H9 (cell line): ENCODE measurements around the gene HIGD2A. TPM values are rescaled to one million over a fixed set of nuclear protein-coding genes. Genes with fewer than 3 reads are reported as not detected.

ENCODE experiments used
- DNase-seq: peaks from one replicate; pipeline ENCODE4 v3.0.0-alpha.2; 2017
- H2AFZ ChIP-seq: one replicate; pipeline ENCODE4 v1.6.1; 2013; ENCODE audit warnings: mild to moderate bottlenecking, low read length, control low read depth, moderate library complexity
- H2AK5ac ChIP-seq: 2 replicates; pipeline ENCODE4 v1.6.1; 2013; ENCODE audit warnings: low read length, control low read depth, mixed read lengths; ENCODE audit not compliant: insufficient read length
- H2BK120ac ChIP-seq: one replicate; pipeline ENCODE4 v1.6.1; 2013; ENCODE audit warnings: low read depth, mild to moderate bottlenecking, low read length, control low read depth, inconsistent platforms; ENCODE audit not compliant: poor library complexity, severe bottlenecking
- H2BK12ac ChIP-seq: 2 replicates; pipeline ENCODE4 v1.6.1; 2013; ENCODE audit warnings: low read length, control low read depth, mixed read lengths, low read depth; ENCODE audit not compliant: insufficient read length
- H2BK15ac ChIP-seq: 2 replicates; pipeline ENCODE4 v1.6.1; 2013; ENCODE audit warnings: low read depth, low read length, control low read depth
- H2BK20ac ChIP-seq: one replicate; pipeline ENCODE4 v1.6.1; 2013; ENCODE audit warnings: low read depth, mild to moderate bottlenecking, low read length, control low read depth, inconsistent platforms; ENCODE audit not compliant: poor library complexity, severe bottlenecking
- H2BK5ac ChIP-seq: 2 replicates; pipeline ENCODE4 v1.6.1; 2013; ENCODE audit warnings: low read length, control low read depth, mixed read lengths; ENCODE audit not compliant: insufficient read length
- H3K14ac ChIP-seq: 2 replicates; pipeline ENCODE4 v1.6.1; 2013; ENCODE audit warnings: low read length, control low read depth; ENCODE audit not compliant: insufficient read depth
- H3K18ac ChIP-seq: 2 replicates; pipeline ENCODE4 v1.6.1; 2013; ENCODE audit warnings: low read depth, mild to moderate bottlenecking, mixed read lengths, low read length, control low read depth; ENCODE audit not compliant: insufficient read length
- H3K23ac ChIP-seq: 2 replicates; pipeline ENCODE4 v1.6.1; 2013; ENCODE audit warnings: low read length, control low read depth, mixed read lengths, low read depth; ENCODE audit not compliant: insufficient read length
- H3K23me2 ChIP-seq: 2 replicates; pipeline ENCODE4 v1.6.1; 2013; ENCODE audit warnings: low read depth, mild to moderate bottlenecking, mixed read lengths, low read length, control low read depth; ENCODE audit not compliant: insufficient read length, poor library complexity, severe bottlenecking
- H3K27ac ChIP-seq: 2 replicates; pipeline ENCODE4 v1.5.1; 2013; ENCODE audit warnings: low read length, control low read depth, mixed read lengths, low read depth; ENCODE audit not compliant: insufficient read length
- H3K27me3 ChIP-seq: 2 replicates; pipeline ENCODE4 v1.6.1; 2013; ENCODE audit warnings: low read length, control low read depth, inconsistent platforms; ENCODE audit not compliant: insufficient read depth
- H3K4ac ChIP-seq: 2 replicates; pipeline ENCODE4 v1.6.1; 2013; ENCODE audit warnings: low read depth, mild to moderate bottlenecking, control low read depth, inconsistent platforms, low read length, moderate library complexity
- H3K4me1 ChIP-seq: 2 replicates; pipeline ENCODE4 v1.6.1; 2013; ENCODE audit warnings: low read length, control low read depth, inconsistent platforms; ENCODE audit not compliant: insufficient read depth
- H3K4me2 ChIP-seq: 2 replicates; pipeline ENCODE4 v1.6.1; 2013; ENCODE audit warnings: low read length, control low read depth, mixed read lengths; ENCODE audit not compliant: insufficient read length, insufficient read depth
- H3K56ac ChIP-seq: 2 replicates; pipeline ENCODE4 v1.6.1; 2013; ENCODE audit warnings: low read depth, mild to moderate bottlenecking, mixed read lengths, low read length, control low read depth; ENCODE audit not compliant: insufficient read length
- H3K79me1 ChIP-seq: 2 replicates; pipeline ENCODE4 v1.6.1; 2013; ENCODE audit warnings: low read depth, mild to moderate bottlenecking, moderate library complexity, low read length, control low read depth, inconsistent platforms; ENCODE audit not compliant: insufficient read depth, poor library complexity, severe bottlenecking
- H3K79me2 ChIP-seq: 2 replicates; pipeline ENCODE4 v1.6.1; 2013; ENCODE audit warnings: low read length, control low read depth, inconsistent platforms; ENCODE audit not compliant: insufficient read depth
- H3K9ac ChIP-seq: 2 replicates; pipeline ENCODE4 v1.6.1; 2013; ENCODE audit warnings: low read length, control low read depth, mixed read lengths; ENCODE audit not compliant: insufficient read length; ENCODE audit errors: extremely low read depth
- H3K9me3 ChIP-seq: one replicate; pipeline ENCODE4 v1.6.1; 2013; ENCODE audit warnings: low read depth, low read length, inconsistent platforms; ENCODE audit not compliant: control insufficient read depth
- H3T11ph ChIP-seq: one replicate; pipeline ENCODE4 v1.6.1; 2013; ENCODE audit warnings: mild to moderate bottlenecking, low read length, control low read depth, inconsistent platforms
- H4K20me1 ChIP-seq: one replicate; pipeline ENCODE4 v1.6.1; 2013; ENCODE audit not compliant: control insufficient read depth, insufficient read length, insufficient read depth
- H4K5ac ChIP-seq: 2 replicates; pipeline ENCODE4 v1.6.1; 2013; ENCODE audit warnings: low read depth, mild to moderate bottlenecking, mixed read lengths, low read length, control low read depth; ENCODE audit not compliant: insufficient read length
- H4K8ac ChIP-seq: replicated peaks from 2 replicates; pipeline ENCODE4 v1.6.1; 2013; ENCODE audit warnings: low read length, control low read depth, mixed read lengths, low read depth; ENCODE audit not compliant: insufficient read length
- H4K91ac ChIP-seq: 2 replicates; pipeline ENCODE4 v1.6.1; 2013; ENCODE audit warnings: low read depth, mild to moderate bottlenecking, moderate library complexity, mixed read lengths, low read length, control low read depth; ENCODE audit not compliant: insufficient read length
- H3K27ac Mint-ChIP-seq, 3 experiments: 2 replicates in 2 of 3; 3 replicates in 1 of 3; pipeline ENCODE4 v1.8.0; 2020 to 2021; ENCODE audit warnings: mixed read lengths in 3 of 3, mild to moderate bottlenecking in 1 of 3, moderate library complexity in 1 of 3
- H3K27me3 Mint-ChIP-seq: 2 replicates; pipeline ENCODE4 v1.8.0; 2021; ENCODE audit warnings: low read depth, mild to moderate bottlenecking, moderate library complexity, mixed read lengths
- H3K36me3 Mint-ChIP-seq, 3 experiments: 2 replicates in 2 of 3; 3 replicates in 1 of 3; pipeline ENCODE4 v1.8.0; 2020 to 2021; ENCODE audit warnings: low read depth in 3 of 3, mixed read lengths in 3 of 3; ENCODE audit not compliant: insufficient read depth in 1 of 3
- H3K4me1 Mint-ChIP-seq, 2 experiments: 2 replicates each; pipeline ENCODE4 v1.8.0; 2020; ENCODE audit warnings: mixed read lengths in 2 of 2
- H3K4me3 Mint-ChIP-seq, 2 experiments: 2 replicates in 1 of 2; 3 replicates in 1 of 2; pipeline ENCODE4 v1.8.0; 2020 to 2021; ENCODE audit warnings: mild to moderate bottlenecking in 2 of 2, mixed read lengths in 2 of 2, moderate library complexity in 1 of 2
- H3K9me3 Mint-ChIP-seq, 2 experiments: 2 replicates in 1 of 2; 3 replicates in 1 of 2; pipeline ENCODE4 v1.8.0; 2020; ENCODE audit warnings: mild to moderate bottlenecking in 2 of 2, mixed read lengths in 2 of 2, moderate library complexity in 1 of 2
- WGBS: extraction: QIAGEN DNeasy Blood & Tissue Kit; methylation state at CpG from one replicate; pipeline ENCODE4 v1.1.7; 2013; ENCODE audit warnings: missing lambda C conversion rate, low lambda C conversion rate, mixed read lengths; ENCODE audit not compliant: insufficient read length; ENCODE audit errors: extremely low coverage; 5-methylcytosine and 5-hydroxymethylcytosine counted together
- total RNA-seq: library from RNA; stranded (reverse); gene quantifications from 2 replicates; pipeline ENCODE4 v1.2.1, GENCODE V29; 2021
- TF ChIP-seq, protein P1 (sequence below): fragments of 200-600 bp; sonication (generic); conservative IDR thresholded peaks from 3 replicates; pipeline ENCODE4 v1.8.0; 2021; ENCODE audit warnings: antibody characterized with exemption, mild to moderate bottlenecking

HIGD2A gene
- total RNA-seq, 1 experiment from 2014 or later, result 92.3 TPM

DNA sequence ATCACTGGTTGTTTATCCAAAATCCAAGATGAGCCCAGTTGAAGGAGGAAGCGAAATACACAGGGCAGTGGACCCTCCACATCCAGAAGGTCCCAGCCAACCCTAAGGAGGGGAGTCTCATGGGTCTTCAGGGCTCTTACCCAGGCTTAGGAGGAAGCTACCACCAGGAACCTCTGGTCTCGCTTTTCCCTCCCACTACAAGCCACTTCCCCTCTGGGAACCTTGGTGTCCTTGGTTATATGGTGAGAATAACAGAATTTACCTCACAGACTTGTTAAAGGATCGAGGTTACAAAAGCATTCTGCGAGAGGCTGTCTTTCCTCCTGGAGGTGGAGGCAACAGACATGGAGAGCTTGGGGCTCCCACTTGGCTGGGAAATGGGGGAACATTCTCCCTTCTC, 3.4 kb downstream of the HIGD2A start:
- H3K27me3 ChIP-seq, result no peaks in the 10 kb centered on the region
- H3K9ac ChIP-seq, result no peak overlapping the region
- H3K9me3 ChIP-seq, result no peaks in the 10 kb centered on the region
- TF ChIP-seq, protein P1, sequence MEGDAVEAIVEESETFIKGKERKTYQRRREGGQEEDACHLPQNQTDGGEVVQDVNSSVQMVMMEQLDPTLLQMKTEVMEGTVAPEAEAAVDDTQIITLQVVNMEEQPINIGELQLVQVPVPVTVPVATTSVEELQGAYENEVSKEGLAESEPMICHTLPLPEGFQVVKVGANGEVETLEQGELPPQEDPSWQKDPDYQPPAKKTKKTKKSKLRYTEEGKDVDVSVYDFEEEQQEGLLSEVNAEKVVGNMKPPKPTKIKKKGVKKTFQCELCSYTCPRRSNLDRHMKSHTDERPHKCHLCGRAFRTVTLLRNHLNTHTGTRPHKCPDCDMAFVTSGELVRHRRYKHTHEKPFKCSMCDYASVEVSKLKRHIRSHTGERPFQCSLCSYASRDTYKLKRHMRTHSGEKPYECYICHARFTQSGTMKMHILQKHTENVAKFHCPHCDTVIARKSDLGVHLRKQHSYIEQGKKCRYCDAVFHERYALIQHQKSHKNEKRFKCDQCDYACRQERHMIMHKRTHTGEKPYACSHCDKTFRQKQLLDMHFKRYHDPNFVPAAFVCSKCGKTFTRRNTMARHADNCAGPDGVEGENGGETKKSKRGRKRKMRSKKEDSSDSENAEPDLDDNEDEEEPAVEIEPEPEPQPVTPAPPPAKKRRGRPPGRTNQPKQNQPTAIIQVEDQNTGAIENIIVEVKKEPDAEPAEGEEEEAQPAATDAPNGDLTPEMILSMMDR, result no peak
- no peak for DNase-seq
- H3K56ac ChIP-seq, result no peak overlapping the region
- no peak overlapping the region for H4K8ac ChIP-seq
- no peak overlapping the region for H3K27ac ChIP-seq
- H3T11ph ChIP-seq, result no peak overlapping the region
- H3K27ac Mint-ChIP-seq, result no peak overlapping the region
- no peak overlapping the region for H3K14ac ChIP-seq
- no peaks in the 10 kb centered on the region for H3K4me1 ChIP-seq
- H2BK120ac ChIP-seq, result no peak overlapping the region
- H3K79me2 ChIP-seq, result peaks cover 6% of the 10 kb centered on the region; the same call in 1 of the 2 replicates
- peaks cover 4 to 17% (median 7%) of the 10 kb centered on the region in 3 experiments; a peak in 6 of 7 replicates for H3K36me3 Mint-ChIP-seq
- H3K23ac ChIP-seq, result no peak overlapping the region
- WGBS, result no CpG with 5 or more reads among the region's 4 CpGs
- no peaks in the 10 kb centered on the region for H3K79me1 ChIP-seq
- no peak overlapping the region for H2AFZ ChIP-seq
- H4K5ac ChIP-seq, result no peak overlapping the region
- no peak overlapping the region for H4K91ac ChIP-seq
- H3K18ac ChIP-seq, result no peak overlapping the region
- H2BK15ac ChIP-seq, result no peak overlapping the region
- H4K20me1 ChIP-seq, result no peaks in the 10 kb centered on the region
- no peak overlapping the region for H2BK5ac ChIP-seq
- no peak overlapping the region for H3K4ac ChIP-seq
- H3K27me3 Mint-ChIP-seq, result no peaks in the 10 kb centered on the region
- H2AK5ac ChIP-seq, result no peak overlapping the region
- no peak overlapping the region; a peak in 1 of 5 replicates for H3K4me3 Mint-ChIP-seq
- H3K4me2 ChIP-seq, result no peak overlapping the region
- H2BK12ac ChIP-seq, result no peak overlapping the region
- H3K23me2 ChIP-seq, result peaks cover 7% of the 10 kb centered on the region
- no peak overlapping the region for H2BK20ac ChIP-seq
- H3K4me1 Mint-ChIP-seq, result peaks cover 6 to 7% of the 10 kb centered on the region in 2 experiments
- peaks cover 0 to 3% of the 10 kb centered on the region in 2 experiments; a peak in 1 of 5 replicates for H3K9me3 Mint-ChIP-seq
